Measurements from ENCODE around the gene LDLRAP1.

- no peak for TF ChIP-seq POLR2A (IDR thresholded peaks at IDR 0.05)
- no peak for TF ChIP-seq CTCF (IDR thresholded peaks at IDR 0.05)
Observed at GRCh38 chr1:25590096-25590824, 46.9 kb downstream of the LDLRAP1 start.
